Mesothelial cell of epicardium (in vitro differentiated cells): ENCODE data around the gene CAMK2G. TPM values are rescaled to one million over a fixed set of nuclear protein-coding genes. Genes with fewer than 3 reads are reported as not detected.
"Not testable (repeated sequence)": the region's sequence is repeated elsewhere in the genome, so short reads cannot be mapped to it uniquely, and the experiment has no call there.

Source experiments
- DNase-seq, 2 experiments: peaks; one replicate each; pipeline ENCODE4 v3.0.0; 2021; ENCODE audit warnings: low spot score in 2 of 2; ENCODE audit not compliant: unreplicated experiment in 2 of 2
- H3K27ac Mint-ChIP-seq: 2 replicates; pipeline ENCODE4 v1.8.0; 2021; ENCODE audit warnings: mixed read lengths
- H3K27me3 Mint-ChIP-seq: 2 replicates; pipeline ENCODE4 v1.8.0; 2021; ENCODE audit warnings: low read depth, mixed read lengths
- H3K36me3 Mint-ChIP-seq: 2 replicates; pipeline ENCODE4 v1.8.0; 2021; ENCODE audit warnings: mixed read lengths
- H3K4me1 Mint-ChIP-seq: 2 replicates; pipeline ENCODE4 v1.8.0; 2021; ENCODE audit warnings: mixed read lengths
- H3K4me3 Mint-ChIP-seq: 2 replicates; pipeline ENCODE4 v1.8.0; 2021; ENCODE audit warnings: mild to moderate bottlenecking, moderate library complexity, mixed read lengths
- H3K9me3 Mint-ChIP-seq: 2 replicates; pipeline ENCODE4 v1.8.0; 2021; ENCODE audit warnings: mixed read lengths
- CTCF ChIP-seq: fragments of 200-600 bp; sonication (generic); IDR thresholded peaks from one replicate; pipeline ENCODE4 v1.5.0; 2021; ENCODE audit warnings: antibody characterized with exemption; ENCODE audit not compliant: unreplicated experiment
- total RNA-seq: library from RNA; stranded (reverse); gene quantifications from 3 replicates; pipeline ENCODE4 v1.2.1, GENCODE V29; 2021

CAMK2G gene
- total RNA-seq = 27.3 to 28.3 TPM (median 27.8 TPM) in 3 replicates

GRCh38 chr10:73874267-73875138 lies at the start of gene CAMK2G:
Gene CAMK2G, minus strand, starts transcription at chr10:73874555. Its CDS starts 94 bp downstream, at chr10:73874461.
- Mint-ChIP-seq H3K27me3 (peaks cover 2% of the 10 kb centered on the region), H3K27ac (no peak within 1 kb of the TSS), H3K4me3 (peak within 1 kb of the TSS; percentile 74), H3K36me3 (peaks cover 2% of the 10 kb centered on the region), H3K4me1 (peaks cover 20% of the 10 kb centered on the region), H3K9me3 (no peaks in the 10 kb centered on the region)
- no peak for TF ChIP-seq CTCF
- DNase-seq = peak; percentile 57 to 69

DNA sequence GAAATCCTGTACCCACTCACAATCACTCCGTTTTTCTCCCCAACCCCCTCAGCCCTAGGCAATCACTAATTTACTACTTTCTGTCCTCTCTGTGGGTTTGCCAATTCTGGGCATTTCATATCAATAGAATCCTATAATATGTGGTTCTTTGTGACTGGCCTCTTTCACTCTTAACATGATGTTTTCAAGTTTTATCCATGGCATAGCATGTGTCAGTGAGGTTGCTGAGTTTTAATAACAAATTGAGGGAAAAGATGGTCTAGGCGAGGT lies 48.4 kb upstream of the CAMK2G start:
- Mint-ChIP-seq H3K36me3 (no peaks in the 10 kb centered on the region), H3K27me3 (no peaks in the 10 kb centered on the region), H3K4me3 (no peak overlapping the region), H3K9me3 (no peaks in the 10 kb centered on the region), H3K4me1 (peaks cover 14% of the 10 kb centered on the region), H3K27ac (no peak overlapping the region)
- DNase-seq = no peak
- no peak for TF ChIP-seq CTCF

DNA sequence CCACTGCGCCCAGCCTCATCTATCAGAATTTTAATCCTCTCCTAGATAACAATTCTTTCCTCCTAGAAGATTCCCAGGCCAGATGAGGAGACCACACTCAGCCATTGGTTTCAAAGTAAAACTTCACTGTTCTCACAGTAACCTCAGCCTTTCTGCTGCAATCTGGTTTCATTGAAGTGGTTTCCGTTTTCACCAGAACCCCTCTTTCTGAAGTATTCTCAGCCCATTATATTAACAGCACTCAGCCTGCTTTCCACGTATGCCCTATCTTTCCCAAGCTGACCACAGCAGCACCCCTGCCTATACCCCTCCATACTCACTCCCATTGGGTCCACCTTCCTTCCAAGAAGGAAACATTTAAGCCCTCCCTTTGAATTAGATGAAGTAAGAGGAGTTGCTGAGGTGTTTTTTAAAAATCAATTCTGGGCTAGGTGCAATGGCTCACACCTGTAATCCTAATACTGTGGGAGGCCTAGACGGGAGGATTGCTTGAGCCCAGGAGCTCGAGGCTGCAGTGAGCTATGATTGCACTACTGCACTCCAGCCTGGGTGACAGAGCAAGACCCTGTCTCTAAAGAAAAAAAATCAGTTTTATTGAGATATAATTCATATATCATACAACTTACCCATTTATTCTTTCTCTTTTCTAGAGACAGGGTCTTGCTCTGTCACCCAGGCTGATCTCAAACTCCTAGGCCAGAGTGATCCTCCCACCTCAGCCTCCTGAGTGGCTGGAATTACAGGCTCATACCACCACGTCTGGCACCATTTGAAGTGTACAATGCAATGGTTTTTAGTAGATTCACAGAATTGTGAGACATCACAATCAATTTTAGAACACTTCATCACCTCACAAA lies 47.9 kb upstream of the CAMK2G start:
- no peak overlapping the region for H3K4me3 Mint-ChIP-seq
- DNase-seq = no peak
- no peak overlapping the region for H3K27ac Mint-ChIP-seq
- no peaks in the 10 kb centered on the region for H3K36me3 Mint-ChIP-seq
- no peaks in the 10 kb centered on the region for H3K9me3 Mint-ChIP-seq
- no peak for TF ChIP-seq CTCF
- no peaks in the 10 kb centered on the region for H3K27me3 Mint-ChIP-seq
- peaks cover 14% of the 10 kb centered on the region for H3K4me1 Mint-ChIP-seq

GRCh38 chr10:73920089-73920488 lies 45.7 kb upstream of the CAMK2G start:
- peaks cover 3% of the 10 kb centered on the region for H3K27me3 Mint-ChIP-seq
- no peak overlapping the region for H3K4me3 Mint-ChIP-seq
- peaks cover 14% of the 10 kb centered on the region for H3K4me1 Mint-ChIP-seq
- no peaks in the 10 kb centered on the region for H3K36me3 Mint-ChIP-seq
- DNase-seq = no peak
- no peaks in the 10 kb centered on the region for H3K9me3 Mint-ChIP-seq
- H3K27ac Mint-ChIP-seq = peak overlapping the region; percentile 91
- TF ChIP-seq CTCF = no peak

DNA sequence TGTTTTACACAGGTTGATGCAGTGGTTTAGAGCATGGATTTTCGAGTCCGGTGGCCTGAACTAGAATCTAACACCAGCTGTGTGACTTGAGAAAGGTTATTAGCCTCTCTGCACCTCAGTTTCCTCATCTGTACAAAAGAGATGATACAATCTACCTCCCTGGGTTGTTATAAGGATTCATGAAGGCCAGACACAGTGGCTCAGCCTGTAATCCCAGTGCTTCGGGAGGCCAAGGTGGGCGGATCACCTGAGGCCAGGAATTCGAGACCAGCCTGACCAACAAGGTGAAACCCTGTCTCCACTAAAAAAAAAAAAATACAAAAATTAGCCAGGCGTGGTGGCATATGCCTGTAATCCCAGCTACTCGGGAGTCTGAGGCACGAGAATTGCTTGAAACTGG lies 45.1 kb upstream of the CAMK2G start:
- not testable (repeated sequence) for H3K4me3 Mint-ChIP-seq, DNase-seq, H3K27me3 Mint-ChIP-seq, H3K9me3 Mint-ChIP-seq, H3K36me3 Mint-ChIP-seq
- Mint-ChIP-seq H3K4me1 (peaks cover 14% of the 10 kb centered on the region), H3K27ac (peak overlapping the region; percentile 91)
